Measurements from ENCODE around the gene SPTLC1.
"Not testable (repeated sequence)": the region's sequence is repeated elsewhere in the genome, so short reads cannot be mapped to it uniquely, and the experiment has no call there.

SPTLC1 gene

DNA sequence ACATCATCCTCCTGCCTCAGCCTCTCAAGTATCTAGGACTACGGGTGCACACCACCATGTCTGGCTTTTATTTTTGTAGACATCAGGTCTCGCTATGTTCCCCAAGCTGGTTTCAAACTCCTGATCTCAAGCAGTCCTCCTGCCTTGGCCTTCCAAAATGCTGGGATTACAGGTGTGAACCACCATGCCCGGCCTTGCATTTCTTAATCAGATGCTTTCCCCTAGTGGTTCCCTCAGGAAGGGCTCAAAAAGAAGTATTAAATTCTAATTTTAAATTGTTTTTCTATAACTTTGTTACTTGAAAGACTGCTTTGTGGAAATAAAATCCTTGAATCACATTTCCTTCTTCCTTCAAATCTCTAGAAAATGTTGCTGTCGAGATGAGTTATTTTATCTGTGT is 85.7 kb downstream of the SPTLC1 start:
- no peak for DNase-seq

DNA sequence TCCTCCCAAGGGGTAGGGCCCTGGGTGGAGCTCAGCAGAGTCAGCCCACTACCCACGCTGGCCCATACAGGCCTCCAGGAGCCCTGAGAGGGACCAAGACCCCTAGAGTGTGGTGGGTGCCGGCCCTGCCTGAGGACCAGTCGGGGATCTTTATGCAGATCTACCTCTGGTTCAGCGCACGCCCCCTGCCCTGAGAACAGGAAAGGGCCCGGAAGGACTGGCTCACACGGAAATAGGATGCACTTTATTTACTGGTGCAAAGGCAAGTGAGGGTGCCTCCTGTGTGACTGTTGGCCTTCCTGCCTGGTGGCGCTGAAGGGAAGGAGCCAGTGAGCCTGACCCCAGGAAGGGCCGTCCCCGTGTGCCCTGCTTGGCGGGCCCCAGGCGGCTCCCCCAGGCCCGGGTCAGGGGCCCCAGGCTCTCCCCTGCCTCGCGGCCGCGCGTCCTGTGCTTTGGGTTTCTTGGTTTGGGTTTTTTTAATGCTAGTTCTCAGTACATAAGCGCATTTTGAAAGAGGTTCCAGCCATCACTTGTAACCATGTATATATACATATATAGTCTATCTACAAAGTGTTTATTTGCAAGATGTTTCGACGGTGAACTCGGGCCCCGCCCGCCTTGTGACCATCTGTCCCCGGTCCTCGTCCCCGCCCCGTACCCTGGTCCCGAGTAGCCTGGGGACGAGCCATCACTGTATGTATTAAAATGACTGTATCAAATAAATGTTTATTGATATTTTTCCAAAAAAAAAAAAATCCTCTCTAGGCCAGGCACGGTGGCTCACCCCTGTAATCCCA is 88.8 kb downstream of the SPTLC1 start:
- DNase-seq, result no peak

DNA sequence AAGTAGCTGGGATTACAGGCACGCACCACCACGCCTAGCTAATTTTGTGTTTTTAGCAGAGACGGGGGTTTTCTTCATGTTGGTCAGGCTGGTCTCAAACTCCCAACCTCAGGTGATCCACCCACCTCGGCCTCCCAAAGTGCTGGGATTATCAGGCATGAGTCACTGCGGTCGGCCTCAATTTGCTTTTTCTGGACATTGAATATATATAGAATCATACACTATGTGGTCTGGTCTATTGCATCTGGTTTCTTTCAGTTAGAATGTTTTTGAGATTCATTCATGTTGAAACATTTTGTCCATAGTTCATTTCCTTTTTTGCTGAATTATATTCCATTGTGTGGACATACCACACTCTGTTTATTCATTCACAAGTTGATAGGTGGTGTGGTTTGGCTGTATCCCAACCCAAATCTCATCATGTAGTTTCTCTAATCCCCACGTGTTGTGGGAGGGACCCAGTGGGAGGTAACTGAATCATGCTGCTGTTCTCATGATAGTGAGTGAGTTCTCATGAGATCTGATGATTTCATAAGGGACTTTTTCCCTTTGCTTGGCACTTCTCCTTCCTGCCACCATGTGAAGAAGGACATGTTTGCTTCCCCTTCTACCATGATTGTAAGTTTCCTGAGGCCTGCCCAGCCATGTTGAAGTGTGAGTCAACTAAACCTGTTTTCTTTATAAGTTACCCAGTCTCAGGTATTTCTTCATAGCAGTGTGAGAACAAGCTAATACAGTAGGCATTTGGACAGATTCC is 93.2 kb downstream of the SPTLC1 start:
- DNase-seq, result not testable (repeated sequence)

DNA sequence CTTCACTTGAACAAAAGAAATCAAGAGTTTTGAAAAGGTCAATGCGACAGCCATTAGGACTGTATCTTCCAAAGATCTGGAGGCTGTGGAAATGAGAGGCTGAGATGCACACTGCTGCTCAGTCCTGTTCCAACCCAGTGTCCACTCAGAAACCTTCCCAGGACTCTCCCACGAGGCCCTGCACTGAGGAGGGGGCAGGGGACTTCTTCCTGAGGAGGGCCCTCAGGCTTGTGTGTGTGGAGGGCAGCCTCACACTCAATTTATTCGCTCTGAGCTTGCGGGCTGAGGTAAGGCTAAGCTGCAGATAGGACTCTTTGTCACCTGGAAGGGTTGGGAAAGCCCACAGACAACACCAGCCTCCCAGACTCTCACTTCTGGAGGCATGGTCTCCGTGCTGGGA is 95.6 kb downstream of the SPTLC1 start:
- DNase-seq, result no peak

DNA sequence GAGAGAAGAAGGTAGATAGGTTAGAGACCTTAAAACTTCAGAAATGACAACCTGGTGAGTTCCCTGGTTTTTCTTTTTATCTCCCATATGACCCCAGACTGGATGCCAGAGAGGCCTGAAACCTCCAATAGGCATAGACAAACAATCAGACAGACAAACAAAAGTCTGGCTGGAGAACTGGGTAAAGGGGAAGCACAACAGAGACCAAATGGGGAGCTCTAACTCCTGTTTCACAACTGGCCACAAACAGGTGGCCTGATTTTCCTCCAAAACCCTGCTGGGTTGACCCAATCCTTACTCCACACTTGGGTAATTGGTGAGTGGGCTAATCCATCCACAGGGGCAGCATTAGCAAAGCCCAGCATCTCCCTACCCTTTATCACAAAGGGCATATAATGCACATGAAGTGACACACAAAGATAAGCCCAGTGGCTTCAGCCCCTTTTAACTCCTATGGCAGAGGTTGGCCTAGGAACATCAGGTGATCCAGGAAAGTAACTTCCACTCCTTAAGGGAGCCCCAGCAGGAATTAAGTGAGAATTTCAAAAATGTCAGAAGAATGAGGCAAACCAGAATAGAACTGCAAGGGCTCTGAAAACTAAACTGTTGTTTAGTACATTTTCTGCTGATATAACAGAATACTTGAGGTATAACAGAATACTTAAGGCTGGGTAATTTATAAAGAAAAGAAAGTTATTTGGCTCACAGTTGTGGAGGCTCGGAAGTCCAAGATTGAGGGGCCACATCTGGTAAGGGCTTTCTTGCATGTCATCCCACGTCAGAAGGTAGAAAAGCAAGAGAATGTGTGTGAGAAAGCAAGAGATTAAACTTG is 104.3 kb downstream of the SPTLC1 start:
- DNase-seq, result no peak

DNA sequence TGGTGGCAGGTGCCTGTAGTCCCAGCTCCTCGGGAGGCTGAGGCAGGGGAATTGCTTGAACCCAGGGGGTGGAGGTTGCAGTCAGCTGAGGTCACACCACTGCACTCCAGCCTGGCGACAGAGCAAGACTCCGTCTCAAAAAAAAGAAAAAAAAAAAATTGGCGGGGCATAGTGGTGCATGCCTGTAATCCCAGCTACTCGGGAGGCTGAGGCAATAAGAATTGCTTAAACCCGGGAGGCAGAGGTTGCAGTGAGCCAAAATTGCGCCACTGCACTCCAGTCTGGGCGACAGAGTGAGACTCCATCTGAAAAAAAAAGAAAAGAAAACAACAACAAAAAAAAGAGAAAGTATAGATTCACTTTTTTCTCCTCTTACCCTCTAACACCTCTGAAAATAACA is 105.0 kb downstream of the SPTLC1 start:
- DNase-seq, result not testable (repeated sequence)

DNA sequence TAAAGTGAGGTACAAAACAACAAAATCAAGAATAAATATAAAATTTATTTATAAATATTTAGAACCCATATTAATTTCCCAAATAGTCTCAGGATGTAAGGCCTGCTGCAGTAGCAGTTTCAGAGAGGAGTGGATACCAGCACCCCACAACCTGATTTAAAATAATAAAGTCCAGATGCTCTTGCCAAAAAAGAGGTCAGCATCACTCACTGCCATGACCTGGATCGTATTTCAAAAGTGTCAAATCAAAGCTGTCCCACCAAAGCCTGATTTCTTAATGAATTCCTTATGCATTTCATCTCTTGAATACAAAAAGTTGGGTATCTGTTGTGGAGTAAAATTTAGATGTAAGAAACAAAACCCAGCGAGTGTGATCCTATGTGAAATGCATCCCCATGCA is 107.2 kb downstream of the SPTLC1 start:
- DNase-seq, result no peak

DNA sequence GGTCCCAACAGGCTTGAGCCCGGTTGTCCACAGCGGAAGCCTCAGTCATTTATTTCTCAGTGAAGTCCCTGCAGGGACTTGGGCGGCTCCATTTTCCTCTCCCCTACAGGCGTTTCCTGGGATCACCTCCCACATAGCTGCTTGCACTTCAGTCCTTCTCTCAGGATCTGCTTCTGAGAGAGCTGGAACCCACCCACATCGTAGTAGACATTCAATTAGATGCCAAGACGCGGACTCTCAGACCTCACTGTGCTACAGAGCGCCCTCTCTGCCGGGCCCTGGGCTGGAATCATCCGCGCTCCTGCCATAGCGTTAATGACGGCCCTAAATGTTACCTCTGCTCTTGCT is 111.2 kb downstream of the SPTLC1 start:
- DNase-seq, result no peak

DNA sequence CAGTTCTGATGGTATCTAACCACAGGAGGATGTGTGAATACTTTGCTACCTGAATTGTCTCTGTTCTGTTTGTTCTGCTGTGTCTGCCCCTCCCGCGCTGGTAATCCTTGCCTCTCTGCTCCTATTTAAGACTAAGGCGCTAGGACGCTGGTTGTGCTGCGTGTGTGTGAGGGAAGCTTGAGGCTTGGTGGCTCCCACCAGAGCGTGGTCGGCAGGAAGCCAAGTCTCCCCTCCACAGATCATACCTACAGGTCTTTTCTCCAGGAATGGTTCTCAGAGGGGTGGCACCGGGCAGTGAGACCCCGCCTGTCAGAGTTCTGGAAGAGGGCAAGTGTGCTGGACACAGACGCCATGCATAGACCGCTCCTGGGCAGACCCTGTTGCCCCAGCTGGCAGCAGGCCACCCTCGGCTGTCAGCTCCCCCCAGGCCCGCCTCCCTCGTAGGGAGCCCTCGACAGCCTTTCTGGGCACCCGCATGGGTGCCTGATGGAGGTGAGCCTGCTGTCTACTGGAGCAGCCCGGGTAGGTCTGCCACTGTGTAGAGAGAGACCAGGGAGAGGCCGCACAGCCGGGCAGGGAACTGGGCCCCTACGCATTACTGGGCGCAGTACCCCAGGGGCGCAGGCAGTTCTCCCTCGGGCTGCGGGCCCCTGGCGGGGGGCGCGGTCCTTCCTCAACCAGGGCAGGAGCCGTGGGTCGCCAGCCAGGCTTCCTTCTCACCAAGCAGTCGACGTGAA is 111.7 kb downstream of the SPTLC1 start:
- DNase-seq, result no peak

DNA sequence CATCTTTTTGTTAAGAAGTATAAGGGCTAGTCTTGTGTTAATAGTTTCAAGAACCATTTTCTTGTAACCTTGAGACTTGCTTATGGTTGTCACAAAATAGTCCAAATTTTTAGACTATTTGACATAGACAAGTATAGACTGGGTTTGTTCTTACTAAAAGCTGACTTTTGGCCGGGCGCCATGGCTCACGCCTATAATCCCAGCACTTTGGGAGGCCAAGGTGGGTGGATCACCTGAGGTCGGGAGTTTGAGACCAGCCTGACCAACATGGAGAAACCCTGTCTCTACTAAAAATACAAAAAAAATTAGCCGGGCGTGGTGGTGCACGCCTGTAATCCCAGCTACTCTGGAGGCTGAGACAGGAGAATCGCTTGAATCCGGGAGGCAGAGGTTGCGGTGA is 113.3 kb downstream of the SPTLC1 start:
- not testable (repeated sequence) for DNase-seq

DNA sequence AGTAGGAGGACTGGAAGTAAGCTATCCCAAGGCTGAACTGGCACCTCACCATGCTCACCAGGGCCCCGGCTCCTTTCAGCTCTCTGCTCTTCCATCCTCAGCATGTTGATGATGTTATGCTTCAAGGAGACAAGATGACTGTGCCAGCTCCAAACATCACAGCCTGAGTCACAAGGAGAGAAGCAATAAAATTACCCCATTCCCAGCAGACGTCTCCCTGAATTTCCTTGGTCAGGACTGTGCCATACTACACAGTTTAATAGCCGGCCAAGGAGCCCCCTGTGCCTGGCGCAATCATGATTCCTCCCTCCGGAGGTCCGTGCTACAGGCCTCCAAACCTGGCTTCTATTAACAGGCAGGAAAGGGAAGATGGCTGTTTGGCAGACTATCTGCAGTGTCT is 114.0 kb downstream of the SPTLC1 start:
- DNase-seq, result no peak

DNA sequence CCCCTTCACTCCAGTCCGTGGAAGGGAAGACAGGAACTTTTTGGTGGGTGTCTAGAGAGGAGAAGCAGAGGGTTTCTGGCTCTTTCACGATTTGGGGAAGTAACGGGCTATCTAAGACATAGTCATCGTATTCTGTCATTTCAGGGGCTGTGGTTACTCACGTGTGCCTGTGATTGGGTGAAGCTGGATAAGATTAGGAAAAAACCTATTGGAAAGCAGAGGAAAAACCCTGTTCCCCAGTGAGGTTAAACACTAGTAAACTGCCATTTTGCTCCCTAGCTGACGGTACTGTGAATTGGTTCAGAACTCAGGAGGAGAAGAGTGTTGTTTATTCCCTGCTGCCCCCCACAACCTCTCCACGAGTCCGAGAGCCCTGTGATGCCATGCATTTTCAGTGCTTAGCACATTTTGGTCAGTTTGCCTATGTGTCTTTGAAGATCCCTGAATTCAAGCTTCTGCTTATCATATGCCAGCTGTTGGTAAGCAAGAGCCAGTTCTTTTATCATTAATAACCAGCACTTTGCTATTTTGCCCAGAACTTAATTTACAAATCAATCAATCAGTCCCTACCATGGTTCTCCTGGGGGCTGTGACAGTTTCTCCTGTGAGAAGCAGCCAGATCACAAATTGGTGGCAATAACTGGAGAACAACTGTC is 120.1 kb downstream of the SPTLC1 start:
- no peak for DNase-seq

DNA sequence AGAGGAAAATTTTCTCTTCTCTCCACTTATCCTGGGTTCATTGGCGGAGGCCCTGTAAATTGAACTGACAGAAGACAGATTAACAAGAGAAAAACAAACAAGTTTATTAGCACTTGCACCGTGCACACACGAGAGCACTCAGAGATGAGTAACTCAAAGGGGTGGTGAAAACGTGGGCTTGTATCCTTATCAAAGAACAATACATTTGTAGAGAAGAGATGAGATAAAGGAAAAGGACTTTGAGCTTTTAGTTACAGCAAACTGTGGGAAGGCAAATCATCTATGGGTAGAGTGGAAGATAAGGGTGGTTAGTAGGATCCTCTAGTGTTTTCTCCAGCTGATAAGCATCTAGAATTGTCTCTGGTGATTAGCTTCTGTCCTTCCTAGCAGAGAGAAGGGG is 120.8 kb downstream of the SPTLC1 start:
- no peak for DNase-seq

DNA sequence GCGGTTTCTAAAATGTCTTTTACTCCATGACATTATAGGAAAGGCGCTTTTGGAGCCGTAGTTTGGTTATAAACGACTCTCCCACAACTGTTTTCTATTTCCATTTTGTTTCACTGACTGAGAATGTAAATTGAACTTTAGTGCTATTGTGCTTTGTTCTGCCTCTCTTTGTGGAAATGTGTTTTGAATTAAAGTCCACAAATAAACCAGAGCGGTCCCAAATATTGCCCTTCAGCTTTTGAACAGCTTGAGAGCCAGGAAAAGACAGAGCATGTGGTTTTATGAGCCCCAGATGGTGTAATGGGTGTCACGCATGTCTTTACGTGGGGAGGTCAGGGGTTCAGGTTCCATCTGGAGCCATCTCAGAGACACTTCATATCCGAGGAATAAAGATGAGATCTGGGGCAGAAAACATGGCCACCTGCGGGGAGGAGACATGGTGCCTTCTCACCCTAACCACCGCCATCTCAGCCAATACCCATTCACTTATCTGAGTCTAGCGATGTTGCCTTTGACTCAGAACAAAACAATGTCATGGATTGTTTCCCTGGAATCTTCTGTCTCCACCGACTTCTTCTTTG is 122.7 kb downstream of the SPTLC1 start:
- no peak for DNase-seq

DNA sequence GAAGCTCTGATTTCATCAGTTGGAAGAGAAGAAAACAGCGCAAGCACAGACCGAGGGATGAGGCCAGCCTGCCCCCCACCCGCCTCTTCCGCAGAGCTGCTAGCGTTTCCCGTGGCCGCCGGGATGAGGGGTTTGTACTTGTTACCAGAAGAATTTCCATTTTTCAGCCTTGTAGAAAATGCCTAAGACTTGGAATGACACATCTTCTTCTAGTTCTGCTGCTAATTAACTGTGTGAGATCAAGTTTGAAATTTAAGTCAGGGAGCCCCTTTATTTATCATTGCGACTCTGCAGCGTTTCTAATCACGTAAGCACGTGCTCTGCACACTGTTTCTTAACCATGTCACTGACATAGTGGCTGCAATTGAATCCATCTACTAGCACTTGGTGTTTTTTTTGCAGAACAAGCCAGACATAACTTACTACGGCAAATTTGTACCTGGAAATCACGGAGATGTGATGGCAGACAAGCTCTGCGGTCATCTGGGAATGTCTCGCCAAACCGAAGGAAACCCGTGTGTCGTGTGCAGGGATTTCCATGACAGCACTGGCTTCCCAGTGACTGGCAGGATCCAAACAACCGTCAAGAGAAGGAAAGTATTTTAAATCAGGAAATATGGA is 123.4 kb downstream of the SPTLC1 start:
- no peak for DNase-seq

DNA sequence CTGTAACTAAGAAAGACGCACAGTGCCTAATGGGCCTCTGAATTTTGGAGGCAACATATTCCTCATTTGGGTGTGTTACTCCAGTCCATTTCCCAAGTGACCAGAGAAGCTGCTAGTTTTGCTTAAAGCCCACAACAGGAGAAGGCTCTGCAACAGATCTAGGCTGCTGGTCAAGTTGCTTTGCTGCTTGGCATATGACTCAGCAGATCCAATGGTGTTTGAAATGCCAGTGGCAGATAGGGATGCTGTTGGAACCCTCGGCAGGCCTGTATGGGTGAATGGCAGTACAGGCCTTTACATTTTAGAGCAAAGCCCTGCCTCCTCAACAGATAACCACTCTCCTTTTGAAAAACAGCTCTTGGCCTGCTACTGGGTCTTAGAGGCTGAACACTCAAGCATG is 129.0 kb downstream of the SPTLC1 start:
- DNase-seq, result no peak

DNA sequence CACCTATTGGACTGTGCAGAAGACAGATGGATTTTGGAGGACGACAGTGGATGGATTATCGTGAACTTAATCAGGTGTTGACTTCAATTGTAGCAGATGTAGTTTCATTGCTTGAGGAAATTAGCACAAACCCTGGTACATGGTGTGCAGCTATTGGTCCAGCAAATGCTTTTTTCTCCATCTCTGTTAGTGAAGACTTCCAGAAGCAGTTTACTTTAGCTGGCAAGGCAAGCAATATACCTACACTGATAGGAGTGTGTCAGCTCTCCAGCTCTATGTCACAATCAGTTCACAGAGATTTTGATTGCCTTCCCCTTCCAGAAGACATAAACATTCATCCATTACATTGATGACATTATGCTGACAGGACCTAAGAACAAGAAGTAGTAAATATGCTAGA is 129.5 kb downstream of the SPTLC1 start:
- no peak for DNase-seq
